ENCODE measurements around the gene PRKCE. TPM values are rescaled to one million over a fixed set of nuclear protein-coding genes. Genes with fewer than 3 reads are reported as not detected.

Gene PRKCE
- total and polyA plus RNA-seq, 2 of the 8 experiments (the other 6 are each of a cell fraction or from before 2014, with no cell fraction given), result 0.54 to 2.1 TPM

DNA sequence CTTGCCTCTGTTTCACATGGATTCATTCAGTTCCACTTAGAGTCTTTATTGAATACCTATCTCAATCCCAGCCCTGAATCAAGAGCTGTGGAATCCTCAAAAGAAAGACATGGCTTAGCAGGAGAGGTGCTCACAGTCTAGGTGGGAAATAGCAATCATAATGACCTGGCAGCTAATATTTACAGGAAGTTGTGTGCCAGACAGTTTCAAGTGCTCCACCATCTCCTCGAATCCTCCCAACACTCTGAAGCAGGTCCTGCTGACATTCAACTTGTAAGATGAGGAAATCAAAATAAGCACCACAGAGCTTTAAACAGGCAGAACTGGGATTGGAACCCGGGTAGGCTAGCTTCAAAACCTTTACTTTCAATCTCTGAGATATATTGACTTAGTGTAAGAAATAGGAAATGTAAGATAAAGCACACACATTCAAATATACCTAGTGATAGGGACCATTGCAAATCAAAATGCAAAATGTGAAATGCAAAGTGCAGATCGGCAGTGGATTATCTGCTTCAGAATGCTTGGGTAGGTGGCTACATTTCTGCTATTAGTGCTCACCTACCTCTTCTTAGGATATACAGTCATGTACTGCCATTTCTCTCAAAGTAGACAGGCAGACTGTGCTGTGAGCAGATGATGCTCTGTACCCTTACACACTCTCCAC, 182.0 kb downstream of the PRKCE start (continued):
- TF ChIP-seq, protein P1, sequence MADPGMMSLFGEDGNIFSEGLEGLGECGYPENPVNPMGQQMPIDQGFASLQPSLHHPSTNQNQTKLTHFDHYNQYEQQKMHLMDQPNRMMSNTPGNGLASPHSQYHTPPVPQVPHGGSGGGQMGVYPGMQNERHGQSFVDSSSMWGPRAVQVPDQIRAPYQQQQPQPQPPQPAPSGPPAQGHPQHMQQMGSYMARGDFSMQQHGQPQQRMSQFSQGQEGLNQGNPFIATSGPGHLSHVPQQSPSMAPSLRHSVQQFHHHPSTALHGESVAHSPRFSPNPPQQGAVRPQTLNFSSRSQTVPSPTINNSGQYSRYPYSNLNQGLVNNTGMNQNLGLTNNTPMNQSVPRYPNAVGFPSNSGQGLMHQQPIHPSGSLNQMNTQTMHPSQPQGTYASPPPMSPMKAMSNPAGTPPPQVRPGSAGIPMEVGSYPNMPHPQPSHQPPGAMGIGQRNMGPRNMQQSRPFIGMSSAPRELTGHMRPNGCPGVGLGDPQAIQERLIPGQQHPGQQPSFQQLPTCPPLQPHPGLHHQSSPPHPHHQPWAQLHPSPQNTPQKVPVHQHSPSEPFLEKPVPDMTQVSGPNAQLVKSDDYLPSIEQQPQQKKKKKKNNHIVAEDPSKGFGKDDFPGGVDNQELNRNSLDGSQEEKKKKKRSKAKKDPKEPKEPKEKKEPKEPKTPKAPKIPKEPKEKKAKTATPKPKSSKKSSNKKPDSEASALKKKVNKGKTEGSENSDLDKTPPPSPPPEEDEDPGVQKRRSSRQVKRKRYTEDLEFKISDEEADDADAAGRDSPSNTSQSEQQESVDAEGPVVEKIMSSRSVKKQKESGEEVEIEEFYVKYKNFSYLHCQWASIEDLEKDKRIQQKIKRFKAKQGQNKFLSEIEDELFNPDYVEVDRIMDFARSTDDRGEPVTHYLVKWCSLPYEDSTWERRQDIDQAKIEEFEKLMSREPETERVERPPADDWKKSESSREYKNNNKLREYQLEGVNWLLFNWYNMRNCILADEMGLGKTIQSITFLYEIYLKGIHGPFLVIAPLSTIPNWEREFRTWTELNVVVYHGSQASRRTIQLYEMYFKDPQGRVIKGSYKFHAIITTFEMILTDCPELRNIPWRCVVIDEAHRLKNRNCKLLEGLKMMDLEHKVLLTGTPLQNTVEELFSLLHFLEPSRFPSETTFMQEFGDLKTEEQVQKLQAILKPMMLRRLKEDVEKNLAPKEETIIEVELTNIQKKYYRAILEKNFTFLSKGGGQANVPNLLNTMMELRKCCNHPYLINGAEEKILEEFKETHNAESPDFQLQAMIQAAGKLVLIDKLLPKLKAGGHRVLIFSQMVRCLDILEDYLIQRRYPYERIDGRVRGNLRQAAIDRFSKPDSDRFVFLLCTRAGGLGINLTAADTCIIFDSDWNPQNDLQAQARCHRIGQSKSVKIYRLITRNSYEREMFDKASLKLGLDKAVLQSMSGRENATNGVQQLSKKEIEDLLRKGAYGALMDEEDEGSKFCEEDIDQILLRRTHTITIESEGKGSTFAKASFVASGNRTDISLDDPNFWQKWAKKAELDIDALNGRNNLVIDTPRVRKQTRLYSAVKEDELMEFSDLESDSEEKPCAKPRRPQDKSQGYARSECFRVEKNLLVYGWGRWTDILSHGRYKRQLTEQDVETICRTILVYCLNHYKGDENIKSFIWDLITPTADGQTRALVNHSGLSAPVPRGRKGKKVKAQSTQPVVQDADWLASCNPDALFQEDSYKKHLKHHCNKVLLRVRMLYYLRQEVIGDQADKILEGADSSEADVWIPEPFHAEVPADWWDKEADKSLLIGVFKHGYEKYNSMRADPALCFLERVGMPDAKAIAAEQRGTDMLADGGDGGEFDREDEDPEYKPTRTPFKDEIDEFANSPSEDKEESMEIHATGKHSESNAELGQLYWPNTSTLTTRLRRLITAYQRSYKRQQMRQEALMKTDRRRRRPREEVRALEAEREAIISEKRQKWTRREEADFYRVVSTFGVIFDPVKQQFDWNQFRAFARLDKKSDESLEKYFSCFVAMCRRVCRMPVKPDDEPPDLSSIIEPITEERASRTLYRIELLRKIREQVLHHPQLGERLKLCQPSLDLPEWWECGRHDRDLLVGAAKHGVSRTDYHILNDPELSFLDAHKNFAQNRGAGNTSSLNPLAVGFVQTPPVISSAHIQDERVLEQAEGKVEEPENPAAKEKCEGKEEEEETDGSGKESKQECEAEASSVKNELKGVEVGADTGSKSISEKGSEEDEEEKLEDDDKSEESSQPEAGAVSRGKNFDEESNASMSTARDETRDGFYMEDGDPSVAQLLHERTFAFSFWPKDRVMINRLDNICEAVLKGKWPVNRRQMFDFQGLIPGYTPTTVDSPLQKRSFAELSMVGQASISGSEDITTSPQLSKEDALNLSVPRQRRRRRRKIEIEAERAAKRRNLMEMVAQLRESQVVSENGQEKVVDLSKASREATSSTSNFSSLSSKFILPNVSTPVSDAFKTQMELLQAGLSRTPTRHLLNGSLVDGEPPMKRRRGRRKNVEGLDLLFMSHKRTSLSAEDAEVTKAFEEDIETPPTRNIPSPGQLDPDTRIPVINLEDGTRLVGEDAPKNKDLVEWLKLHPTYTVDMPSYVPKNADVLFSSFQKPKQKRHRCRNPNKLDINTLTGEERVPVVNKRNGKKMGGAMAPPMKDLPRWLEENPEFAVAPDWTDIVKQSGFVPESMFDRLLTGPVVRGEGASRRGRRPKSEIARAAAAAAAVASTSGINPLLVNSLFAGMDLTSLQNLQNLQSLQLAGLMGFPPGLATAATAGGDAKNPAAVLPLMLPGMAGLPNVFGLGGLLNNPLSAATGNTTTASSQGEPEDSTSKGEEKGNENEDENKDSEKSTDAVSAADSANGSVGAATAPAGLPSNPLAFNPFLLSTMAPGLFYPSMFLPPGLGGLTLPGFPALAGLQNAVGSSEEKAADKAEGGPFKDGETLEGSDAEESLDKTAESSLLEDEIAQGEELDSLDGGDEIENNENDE (IDR thresholded peaks at IDR 0.05; ENCODE audit: insufficient replicate concordance, low read length), result no peak
- TF ChIP-seq RXRA (IDR thresholded peaks at IDR 0.05; ENCODE audit: insufficient read depth, low read depth, low read length), result no peak
- TF ChIP-seq RAD21 (IDR thresholded peaks at IDR 0.05 in 1 of 2, conservative IDR thresholded peaks at IDR 0.05 in 1 of 2; ENCODE audit: low read depth in 2 of 2, low read length in 2 of 2), result no peak
- no peak for TF ChIP-seq GTF2F1 (IDR thresholded peaks at IDR 0.05; ENCODE audit: borderline replicate concordance, low read depth, low read length)
- no peak for TF ChIP-seq NRF1 (IDR thresholded peaks at IDR 0.05; ENCODE audit: low read depth, low read length)
- TF ChIP-seq JUND (IDR thresholded peaks at IDR 0.05; ENCODE audit: low read length), result no peak
- no peak for TF ChIP-seq RNF2 (IDR thresholded peaks at IDR 0.05; ENCODE audit: borderline replicate concordance, low read depth, low read length, missing control alignments, poor library complexity, severe bottlenecking)
- no peak for TF ChIP-seq EZH2 (IDR thresholded peaks at IDR 0.05; ENCODE audit: low read depth, low read length, severe bottlenecking)
- TF ChIP-seq CEBPB (IDR thresholded peaks at IDR 0.05; ENCODE audit: low read depth, low read length), result no peak
- no peak for TF ChIP-seq GABPA (IDR thresholded peaks at IDR 0.05; ENCODE audit: borderline replicate concordance, insufficient read depth, low read length)
